Effector memory CD4-positive, alpha-beta T cell (primary cell): ENCODE data around the gene CNNM2.
"Not testable (repeated sequence)": the region's sequence is repeated elsewhere in the genome, so short reads cannot be mapped to it uniquely, and the experiment has no call there.

Experiments used
- DNase-seq, 3 donors: peaks; one replicate each; pipeline ENCODE4 v3.0.0-alpha.2; 2020
- H3K27ac ChIP-seq: 2 replicates; pipeline ENCODE4 v1.7.0; 2013; ENCODE audit warnings: mild to moderate bottlenecking, low read length, moderate library complexity; ENCODE audit not compliant: insufficient read depth, poor library complexity, severe bottlenecking
- H3K27me3 ChIP-seq: replicated peaks from 2 replicates; pipeline ENCODE4 v1.7.0; 2013; ENCODE audit warnings: mild to moderate bottlenecking, low read length; ENCODE audit not compliant: insufficient read depth, control insufficient read depth, poor library complexity, severe bottlenecking
- H3K36me3 ChIP-seq: 2 replicates; pipeline ENCODE4 v1.7.0; 2013; ENCODE audit warnings: mild to moderate bottlenecking, low read length, moderate library complexity; ENCODE audit not compliant: control insufficient read depth, insufficient read depth
- H3K4me1 ChIP-seq: 2 replicates; pipeline ENCODE4 v1.7.0; 2013; ENCODE audit warnings: low read length, mild to moderate bottlenecking; ENCODE audit not compliant: control insufficient read depth, insufficient read depth, poor library complexity, severe bottlenecking
- H3K4me3 ChIP-seq: 2 replicates; pipeline ENCODE4 v1.7.0; 2013; ENCODE audit warnings: low read length, low read depth, mild to moderate bottlenecking; ENCODE audit not compliant: insufficient read depth, poor library complexity, severe bottlenecking
- H3K9me3 ChIP-seq: 2 replicates; pipeline ENCODE4 v1.7.0; 2013; ENCODE audit warnings: mild to moderate bottlenecking, low read length, moderate library complexity; ENCODE audit not compliant: control insufficient read depth

The CNNM2 gene

DNA sequence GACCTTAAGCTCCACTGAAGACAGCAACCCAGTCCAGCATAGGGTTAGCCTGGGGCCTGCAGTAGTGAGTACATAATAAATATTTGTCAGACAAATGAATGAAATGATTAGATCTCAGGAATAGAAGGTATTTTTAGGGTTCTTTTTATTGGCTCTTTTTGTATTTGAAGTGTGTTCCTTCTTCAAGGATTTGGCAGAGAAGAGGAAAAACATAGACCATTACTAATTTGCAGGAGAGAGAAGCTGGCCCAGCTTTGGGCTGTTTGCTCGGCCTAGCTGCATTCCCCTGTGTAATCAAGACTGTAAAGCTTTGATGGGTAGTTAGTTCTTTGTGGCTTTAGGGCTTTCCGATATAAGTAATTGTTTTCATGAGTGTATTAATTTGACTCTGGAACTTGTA, 64.2 kb downstream of the CNNM2 start:
- Histone ChIP-seq H3K9me3 (no peaks in the 10 kb centered on the region), H3K4me1 (no peaks in the 10 kb centered on the region), H3K36me3 (no peaks in the 10 kb centered on the region), H3K27ac (no peak overlapping the region), H3K4me3 (no peak overlapping the region), H3K27me3 (no peaks in the 10 kb centered on the region)
- no peak for DNase-seq

GRCh38 chr10:102984086-102984485, 66.0 kb downstream of the CNNM2 start:
- Histone ChIP-seq H3K4me1 (no peaks in the 10 kb centered on the region), H3K4me3 (no peak overlapping the region), H3K36me3 (no peaks in the 10 kb centered on the region), H3K9me3 (no peaks in the 10 kb centered on the region), H3K27me3 (no peaks in the 10 kb centered on the region), H3K27ac (no peak overlapping the region)
- no peak for DNase-seq

GRCh38 chr10:102985811-102986210, 67.7 kb downstream of the CNNM2 start:
- no peaks in the 10 kb centered on the region for H3K27me3 ChIP-seq
- no peaks in the 10 kb centered on the region for H3K36me3 ChIP-seq
- no peak for DNase-seq
- no peaks in the 10 kb centered on the region for H3K9me3 ChIP-seq
- H3K27ac ChIP-seq: no peak overlapping the region
- H3K4me3 ChIP-seq: no peak overlapping the region
- H3K4me1 ChIP-seq: no peaks in the 10 kb centered on the region

DNA sequence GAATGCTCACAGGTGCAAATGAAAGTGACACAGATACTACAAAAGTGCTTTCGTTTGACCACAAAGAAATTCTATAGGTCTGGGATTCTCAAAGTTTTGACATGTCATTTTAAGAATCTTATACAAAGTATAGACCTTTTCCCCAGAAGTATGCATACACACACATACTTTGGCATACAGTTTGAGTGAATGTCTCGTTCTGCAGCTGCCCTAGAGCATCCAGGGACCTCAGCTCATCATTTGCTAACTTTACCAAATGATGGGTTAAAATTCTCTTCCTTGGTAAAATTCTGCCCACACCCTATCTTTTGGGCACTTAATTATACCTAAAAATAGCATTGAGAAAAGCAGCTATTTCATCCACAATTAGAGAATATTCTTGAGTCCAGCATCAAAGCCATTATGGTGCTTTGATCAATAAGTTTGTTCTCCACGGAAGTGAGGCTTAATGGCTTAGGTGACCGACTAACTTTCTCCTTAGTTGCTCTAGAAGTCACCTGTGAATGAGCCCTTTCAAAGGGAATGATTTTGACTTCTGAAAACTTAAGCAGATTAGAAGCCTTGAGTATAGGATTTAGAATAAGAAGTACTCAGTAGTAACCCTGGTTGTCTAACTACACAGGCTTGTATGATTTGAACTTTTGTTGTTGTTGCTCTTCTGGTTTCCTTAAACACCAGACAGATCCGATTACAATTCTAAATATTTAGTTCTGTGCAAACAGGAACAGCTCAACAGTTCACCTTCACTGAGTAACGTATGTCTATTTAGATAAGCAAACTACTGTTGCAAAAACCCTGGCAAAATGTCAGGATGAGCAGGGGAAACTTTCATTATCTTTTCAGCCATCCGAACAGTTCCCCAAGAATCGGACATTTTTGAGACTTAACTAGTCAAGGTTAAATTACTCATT, 70.6 kb downstream of the CNNM2 start:
- no peaks in the 10 kb centered on the region for H3K4me1 ChIP-seq
- H3K4me3 ChIP-seq: no peak overlapping the region
- H3K27ac ChIP-seq: no peak overlapping the region
- no peaks in the 10 kb centered on the region for H3K36me3 ChIP-seq
- no peaks in the 10 kb centered on the region for H3K9me3 ChIP-seq
- H3K27me3 ChIP-seq: no peaks in the 10 kb centered on the region
- DNase-seq: no peak

DNA sequence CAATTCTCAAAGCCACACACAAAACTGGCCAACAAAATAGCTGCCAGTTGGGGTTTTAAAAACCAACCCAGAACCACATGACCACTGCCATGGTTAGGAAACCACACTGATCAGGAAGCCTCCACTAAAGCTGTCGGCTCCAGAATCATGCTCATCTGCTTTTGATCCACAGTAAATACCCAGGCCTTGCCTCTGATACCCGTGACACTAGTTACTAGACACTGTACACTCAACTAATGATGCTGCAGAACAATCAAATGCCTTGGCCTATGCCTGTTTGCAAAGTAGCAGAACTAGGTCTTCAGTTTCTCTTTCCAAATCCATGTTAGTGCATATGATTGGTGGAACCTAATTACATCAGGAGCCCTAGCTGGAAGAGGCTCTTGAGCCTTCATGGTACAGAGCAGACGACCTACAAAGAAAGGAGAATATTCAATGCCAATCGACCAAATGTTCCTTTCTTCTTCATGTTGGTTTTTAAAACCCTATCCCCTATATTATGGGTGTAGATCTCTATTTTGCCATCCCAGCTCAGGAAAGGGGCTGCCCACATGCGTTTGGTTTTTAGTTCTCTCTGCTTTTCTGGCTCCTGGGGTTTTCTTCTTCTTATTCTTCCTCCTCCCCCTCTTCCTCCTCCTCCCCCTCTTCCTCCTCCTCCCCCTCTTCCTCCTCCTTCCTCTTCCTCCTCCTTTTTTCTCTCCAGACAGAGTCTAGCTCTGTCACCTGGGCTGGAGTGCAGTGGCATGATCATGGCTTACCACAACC, 76.6 kb downstream of the CNNM2 start:
- H3K36me3 ChIP-seq: no peaks in the 10 kb centered on the region
- H3K27me3 ChIP-seq: no peaks in the 10 kb centered on the region
- DNase-seq: no peak
- H3K4me1 ChIP-seq: no peaks in the 10 kb centered on the region
- H3K27ac ChIP-seq: no peak overlapping the region
- H3K9me3 ChIP-seq: no peaks in the 10 kb centered on the region
- no peak overlapping the region for H3K4me3 ChIP-seq

GRCh38 chr10:102996876-102997275, 78.8 kb downstream of the CNNM2 start:
- no peaks in the 10 kb centered on the region for H3K9me3 ChIP-seq
- H3K36me3 ChIP-seq: no peaks in the 10 kb centered on the region
- no peak for DNase-seq
- H3K27ac ChIP-seq: no peak overlapping the region
- no peaks in the 10 kb centered on the region for H3K27me3 ChIP-seq
- no peak overlapping the region for H3K4me3 ChIP-seq
- no peaks in the 10 kb centered on the region for H3K4me1 ChIP-seq

DNA sequence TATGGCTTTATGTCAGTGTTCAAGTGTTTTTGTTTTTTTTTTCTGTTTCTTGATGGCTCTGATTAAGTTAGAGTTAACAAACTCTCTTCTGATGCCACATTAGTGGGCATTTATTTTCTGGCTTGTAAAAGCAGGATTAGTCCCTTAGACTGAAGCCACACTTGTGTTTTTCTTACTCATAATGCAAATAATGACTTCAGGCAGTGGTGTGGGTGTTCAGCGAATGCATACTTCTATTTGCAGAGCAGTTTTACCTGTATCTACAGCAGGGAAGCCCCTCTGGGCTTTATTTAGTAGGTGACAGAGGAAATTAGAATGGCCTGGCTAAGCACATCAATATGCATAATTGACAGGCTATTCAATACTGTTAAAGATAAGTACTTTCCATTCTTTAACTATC, 79.9 kb downstream of the CNNM2 start:
- H3K27me3 ChIP-seq: no peaks in the 10 kb centered on the region
- H3K36me3 ChIP-seq: no peaks in the 10 kb centered on the region
- no peak for DNase-seq
- H3K27ac ChIP-seq: no peak overlapping the region
- H3K9me3 ChIP-seq: no peaks in the 10 kb centered on the region
- H3K4me1 ChIP-seq: no peaks in the 10 kb centered on the region
- H3K4me3 ChIP-seq: no peak overlapping the region

GRCh38 chr10:102998399-102998907, 80.4 kb downstream of the CNNM2 start:
- no peaks in the 10 kb centered on the region for H3K4me1 ChIP-seq
- no peak for DNase-seq
- H3K36me3 ChIP-seq: no peaks in the 10 kb centered on the region
- H3K4me3 ChIP-seq: no peak overlapping the region
- no peak overlapping the region for H3K27ac ChIP-seq
- no peaks in the 10 kb centered on the region for H3K27me3 ChIP-seq
- H3K9me3 ChIP-seq: no peaks in the 10 kb centered on the region

DNA sequence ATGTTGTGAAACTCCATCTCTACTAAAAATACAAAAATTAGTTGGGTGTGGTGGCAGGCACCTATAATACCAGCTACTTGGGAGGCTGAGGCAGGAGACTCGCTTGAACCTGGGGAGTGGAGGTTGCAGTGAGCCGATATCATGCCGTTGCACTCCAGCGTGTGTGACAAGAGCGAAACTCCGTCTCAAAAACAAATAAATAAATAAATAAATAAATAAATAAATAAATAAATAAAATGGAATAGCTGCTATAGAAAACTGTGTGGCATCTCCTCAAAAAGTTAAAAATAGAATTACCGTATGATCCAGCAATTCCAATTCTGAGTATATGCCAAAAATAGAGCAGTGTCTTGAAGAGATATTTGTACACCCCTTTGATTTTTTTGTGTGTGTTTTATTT, 82.0 kb downstream of the CNNM2 start:
- not testable (repeated sequence) for H3K27me3 ChIP-seq, H3K36me3 ChIP-seq, DNase-seq, H3K9me3 ChIP-seq, H3K27ac ChIP-seq, H3K4me3 ChIP-seq, H3K4me1 ChIP-seq

- H3K9me3 ChIP-seq: peaks cover 4% of the 10 kb centered on the region
- no peak overlapping the region for H3K4me3 ChIP-seq
- no peaks in the 10 kb centered on the region for H3K27me3 ChIP-seq
- no peak for DNase-seq
- H3K4me1 ChIP-seq: no peaks in the 10 kb centered on the region
- no peak overlapping the region for H3K27ac ChIP-seq
- no peaks in the 10 kb centered on the region for H3K36me3 ChIP-seq
Measured at GRCh38 chr10:103007017-103007416, 88.9 kb downstream of the CNNM2 start.
